ENCODE measurements around the gene ZNF217.
"Not testable (repeated sequence)": the region's sequence is repeated elsewhere in the genome, so short reads cannot be mapped to it uniquely, and the experiment has no call there.

The ZNF217 gene

GRCh38 chr20:53593466-53594007 is at the start of gene ZNF217:
Gene ZNF217 (minus strand): TSS chr20:53593839. CDS start chr20:53582826, 11,013 bp downstream.
- DNase-seq (ENCODE audit: low read depth in 2 of 2), result peak in 1 of 2 donors; percentile 55

- peak; percentile 36 to 56 for DNase-seq (ENCODE audit: low read depth in 2 of 2)
Measured at GRCh38 chr20:53643031-53643832, 49.6 kb upstream of the ZNF217 start.

GRCh38 chr20:53642196-53643030 is 48.8 kb upstream of the ZNF217 start:
- no peak for DNase-seq (ENCODE audit: low read depth in 2 of 2)

- no peak for DNase-seq (ENCODE audit: low read depth in 2 of 2)
Measured at GRCh38 chr20:53639647-53640440, 46.2 kb upstream of the ZNF217 start.

- DNase-seq (ENCODE audit: low read depth in 2 of 2), result no peak
Measured at GRCh38 chr20:53639128-53639527, 45.5 kb upstream of the ZNF217 start.

- not testable (repeated sequence) for DNase-seq (ENCODE audit: low read depth in 2 of 2)
Measured at GRCh38 chr20:53637310-53637709, 43.7 kb upstream of the ZNF217 start.

GRCh38 chr20:53636540-53637097 is 43.0 kb upstream of the ZNF217 start:
- no peak for DNase-seq (ENCODE audit: low read depth in 2 of 2)

GRCh38 chr20:53635221-53635620 is 41.6 kb upstream of the ZNF217 start:
- DNase-seq (ENCODE audit: low read depth in 2 of 2), result no peak

- DNase-seq (ENCODE audit: low read depth in 2 of 2), result no peak
Measured at GRCh38 chr20:53631909-53632662, 38.4 kb upstream of the ZNF217 start.

- DNase-seq (ENCODE audit: low read depth in 2 of 2), result no peak
Measured at GRCh38 chr20:53629436-53629835, 35.8 kb upstream of the ZNF217 start.

- DNase-seq (ENCODE audit: low read depth in 2 of 2), result not testable (repeated sequence)
Measured at GRCh38 chr20:53628758-53629157, 35.1 kb upstream of the ZNF217 start.

GRCh38 chr20:53628076-53628475 is 34.4 kb upstream of the ZNF217 start:
- no peak for DNase-seq (ENCODE audit: low read depth in 2 of 2)

GRCh38 chr20:53627001-53627400 is 33.4 kb upstream of the ZNF217 start:
- DNase-seq (ENCODE audit: low read depth in 2 of 2), result not testable (repeated sequence)

- no peak for DNase-seq (ENCODE audit: low read depth in 2 of 2)
Measured at GRCh38 chr20:53626584-53626983, 32.9 kb upstream of the ZNF217 start.

GRCh38 chr20:53625311-53626129 is 31.9 kb upstream of the ZNF217 start:
- DNase-seq (ENCODE audit: low read depth in 2 of 2), result no peak

GRCh38 chr20:53624927-53625250 is 31.2 kb upstream of the ZNF217 start:
- DNase-seq (ENCODE audit: low read depth in 2 of 2), result not testable (repeated sequence)

GRCh38 chr20:53623454-53624211 is 30.0 kb upstream of the ZNF217 start:
- peak; percentile 13 to 21 for DNase-seq (ENCODE audit: low read depth in 2 of 2)

GRCh38 chr20:53623134-53623453 is 29.5 kb upstream of the ZNF217 start:
- no peak for DNase-seq (ENCODE audit: low read depth in 2 of 2)

Data from stimulated activated CD4-positive, alpha-beta T cell treated with anti-CD3 and anti-CD28 coated beads, Interleukin-1b, Interleukin-23, amount 100 ng/mL, for 4 hours (primary cell).